ENCODE data around the gene SCCPDH. TPM values are rescaled to one million over a fixed set of nuclear protein-coding genes. Genes with fewer than 3 reads are reported as not detected.
A peak's percentile ranks its signal among the peaks of the same experiment; 100 is the strongest.

Gene SCCPDH
- total RNA-seq (2011; cell fraction: chromatin; rRNA removed; ENCODE audit: low replicate concordance) = 13.0 and 22.1 TPM in 2 replicates
- total RNA-seq (2011; cell fraction: nucleolus; rRNA removed) = 18.0 and 18.2 TPM in 2 replicates
- 25.6 and 32.5 TPM in 2 replicates for total RNA-seq (2011; cell fraction: nucleoplasm; rRNA removed)
- total RNA-seq (2014; rRNA removed) = 37.1 and 42.3 TPM in 2 replicates
- total RNA-seq (2014; rRNA removed; fragmentation: Illumina TruSeq; extraction: Trizol) = 47.1 and 54.4 TPM in 2 replicates
- 36.6 and 38.2 TPM in 2 replicates for total RNA-seq (2015; rRNA removed; fragmentation: Illumina TruSeq; extraction: Trizol)
- total RNA-seq (2021) = 37.8 and 38.3 TPM in 2 replicates
- 39.9 and 61.9 TPM in 2 replicates for polyA plus RNA-seq (2011; rRNA removed)
- 20.4 and 30.0 TPM in 2 replicates for polyA plus RNA-seq (2011; cell fraction: cytosol; rRNA removed)
- 9.3 and 15.3 TPM in 2 replicates for polyA plus RNA-seq (2011; cell fraction: nucleus; rRNA removed)
- 34.8 and 38.1 TPM in 2 replicates for polyA plus RNA-seq (2012)
- polyA plus RNA-seq (2014; fragmentation: Illumina TruSeq; extraction: Trizol) = 28.8 and 29.8 TPM in 2 replicates
- polyA plus RNA-seq (2014; fragmentation: Nextera tagmentation; extraction: Ambion mirVana) = 10 to 100 TPM in 1 of 2 experiments, 1 to 10 TPM in 1; 7.0 to 11.8 TPM
- polyA plus RNA-seq (2014; rRNA removed) = 48.2 and 51.9 TPM in 2 replicates
- 40.2 and 42.3 TPM in 2 replicates for polyA minus RNA-seq (2011; rRNA and poly(A)+ RNA removed)
- polyA minus RNA-seq (2011; cell fraction: cytosol; rRNA and poly(A)+ RNA removed) = 14.8 and 14.9 TPM in 2 replicates
- polyA minus RNA-seq (2011; cell fraction: nucleus; rRNA and poly(A)+ RNA removed) = 8.1 and 12.9 TPM in 2 replicates
- percentile 76 among the genes with signal in this experiment for Bru-seq, nascent RNA
- BruChase-seq, experiment 1, labeled RNA remaining after a 2-hour chase = percentile 76 among the genes with signal in this experiment
- percentile 72 among the genes with signal in this experiment for BruChase-seq, experiment 2, labeled RNA remaining after a 6-hour chase
- long read RNA-seq, experiment 1, transcript SCCPDH-201 (12 exons, 2,503 nt) = major isoform, 248 of 290 reads
- long read RNA-seq, experiment 1, partial matches to known transcripts = 35 of 290 reads
- long read RNA-seq, experiment 1, other reads (novel, unspliced or antisense) = 7 of 290 reads
- long read RNA-seq, experiment 2, transcript SCCPDH-201 (12 exons, 2,503 nt) = major isoform, 68 of 101 reads
- long read RNA-seq, experiment 2, partial matches to known transcripts = 22 of 101 reads
- long read RNA-seq, experiment 2, other reads (novel, unspliced or antisense) = 11 of 101 reads
- long read RNA-seq, experiment 3, transcript SCCPDH-201 (12 exons, 2,503 nt) = major isoform, 126 of 132 reads
- long read RNA-seq, experiment 3, partial matches to known transcripts = 1 of 132 reads
- long read RNA-seq, experiment 3, other reads (novel, unspliced or antisense) = 5 of 132 reads

- Histone ChIP-seq H3K9me1 (ENCODE audit: control insufficient read depth, insufficient read depth, low read length) (no peaks in the 10 kb centered on the region), H3K9me3 (replicated peaks; ENCODE audit: control insufficient read depth, insufficient read depth, low read depth, low read length) (peaks cover 5% of the 10 kb centered on the region), H3K4me2 (ENCODE audit: insufficient read depth, low read length) (peak within 1 kb of the TSS; percentile 77), H3K4me1 (replicated peaks in 1 of 2; ENCODE audit: control insufficient read depth in 2 of 2, insufficient read depth in 2 of 2, low read length in 2 of 2) (peaks cover 0 to 14% of the 10 kb centered on the region in 2 experiments; a peak in 3 of 5 replicates), H4K20me1 (replicated peaks; ENCODE audit: control insufficient read depth, insufficient read depth, low read length) (no peaks in the 10 kb centered on the region), H3K27ac (ENCODE audit: extremely low read depth, low read depth, low read length) (peak within 1 kb of the TSS; percentile 83), H3K4me3 (peak within 1 kb of the TSS; percentile 87), H3K79me2 (ENCODE audit: control insufficient read depth, insufficient read depth, low read length) (peaks cover 24% of the 10 kb centered on the region), H3K9ac (ENCODE audit: insufficient read depth in 1 of 2, low read depth in 2 of 2, low read length in 2 of 2) (peak within 1 kb of the TSS; percentile 58 to 98), H3K36me3 (ENCODE audit: control insufficient read depth, insufficient read depth, low read length) (peaks cover 22% of the 10 kb centered on the region; the same call in 2 of the 3 replicates), H3K27me3 (ENCODE audit: control insufficient read depth in 2 of 2, insufficient read depth in 2 of 2, low read length in 2 of 2) (no peaks in the 10 kb centered on the region), H2AFZ (ENCODE audit: low read depth, low read length) (peak within 1 kb of the TSS; percentile 91)
- FAIRE-seq = no peak
- POLR2A ChIA-PET = interaction anchor here (0.5 to 1.8 kb wide), 10 partner anchors 8 to 1550 kb away, joined by 3 to 8 read pairs (median 4); no protein-coding TSS in a partner anchor
- in situ Hi-C loops (cut with MboI) (no loop called here), intact Hi-C loops (cut with micrococcal nuclease) (no loop called here)
- no TSS peak for BruUV-seq (replicated peaks)
- WGBS (ENCODE audit: insufficient coverage, low coverage, missing lambda C conversion rate) = 17% methylated on average over 71 of the region's 89 CpGs
- DNase-seq (ENCODE audit: extremely low read depth in 1 of 4, low spot score in 3 of 4) = peak; percentile 82 to 92 (median 91)
- CTCF ChIA-PET (ENCODE audit: low intra/inter-chr PET ratio) = interaction anchor here (0.9 kb wide), 1 partner anchor 14 kb away, joined by 3 read pairs; no protein-coding TSS in a partner anchor
- peak; percentile 96 for ATAC-seq
- TF ChIP-seq KDM5B (IDR thresholded peaks at IDR 0.05; ENCODE audit: insufficient replicate concordance, low read depth, low read length) (peak; percentile 76), ARNT (IDR thresholded peaks at IDR 0.05) (no peak), ELF1 (tag; IDR thresholded peaks at IDR 0.05) (no peak), HNRNPUL1 (IDR thresholded peaks at IDR 0.05; ENCODE audit: low read length) (no peak), ATF1 (CRISPR knock-in tag; IDR thresholded peaks at IDR 0.05) (no peak), ATF1 (tag; IDR thresholded peaks at IDR 0.05) (no peak), GATAD2A (IDR thresholded peaks at IDR 0.05) (peak; percentile 15; the same call in 1 of the 2 replicates), ZNF24 (IDR thresholded peaks at IDR 0.05) (no peak), ZNF316 (IDR thresholded peaks at IDR 0.05) (no peak), NFIX (CRISPR knock-in tag; IDR thresholded peaks at IDR 0.05; ENCODE audit: low read depth) (no peak), E2F5 (CRISPR knock-in tag; IDR thresholded peaks at IDR 0.05) (no peak), HDAC8 (tag; IDR thresholded peaks at IDR 0.05) (no peak), LARP7 (IDR thresholded peaks at IDR 0.05) (no peak), HDAC3 (IDR thresholded peaks at IDR 0.05; ENCODE audit: borderline replicate concordance, partially characterized antibody) (no peak), HMG20B (CRISPR knock-in tag; IDR thresholded peaks at IDR 0.05) (no peak), MECOM (CRISPR knock-in tag; IDR thresholded peaks at IDR 0.05) (no peak)
- TF ChIP-seq, protein P1, sequence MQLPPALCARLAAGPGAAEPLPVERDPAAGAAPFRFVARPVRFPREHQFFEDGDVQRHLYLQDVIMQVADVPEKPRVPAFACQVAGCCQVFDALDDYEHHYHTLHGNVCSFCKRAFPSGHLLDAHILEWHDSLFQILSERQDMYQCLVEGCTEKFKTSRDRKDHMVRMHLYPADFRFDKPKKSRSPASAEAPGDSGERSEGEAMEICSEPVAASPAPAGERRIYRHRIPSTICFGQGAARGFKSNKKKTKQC (CRISPR knock-in tag; IDR thresholded peaks at IDR 0.05) = 0 out of 2 replicates have a peak, but pooled peaks have one; percentile 9
These were observed at the start of gene SCCPDH for GRCh38 chr1:246724016-246724730. Gene SCCPDH, plus strand, starts transcription at chr1:246724409. Its CDS starts 14 bp downstream, at chr1:246724423.
